Measurements from ENCODE around the gene NXPH3.

Gene NXPH3

GRCh38 chr17:49588726-49589576, 13.3 kb downstream of the NXPH3 start:
- no peaks in the 10 kb centered on the region for H3K27me3 ChIP-seq (ENCODE audit: insufficient read depth, poor library complexity, severe bottlenecking)
- TF ChIP-seq POLR2AphosphoS5 (IDR thresholded peaks at IDR 0.05; ENCODE audit: low read depth), result no peak
- no peak for TF ChIP-seq CTCF (IDR thresholded peaks at IDR 0.05; ENCODE audit: insufficient read depth, low read length)
- TF ChIP-seq SPI1 (IDR thresholded peaks at IDR 0.05; ENCODE audit: borderline replicate concordance, low read depth), result no peak
- TF ChIP-seq REST (IDR thresholded peaks at IDR 0.05; ENCODE audit: insufficient replicate concordance, low read depth), result no peak
- TF ChIP-seq GABPA (IDR thresholded peaks at IDR 0.05; ENCODE audit: low read depth), result no peak
- no peak for DNase-seq (ENCODE audit: low read depth in 1 of 2, low spot score in 1 of 2)
- no peak overlapping the region for H3K4me3 ChIP-seq (replicated peaks; ENCODE audit: insufficient read depth, low read length)
- no peak overlapping the region for H3K27ac ChIP-seq (replicated peaks)

DNA sequence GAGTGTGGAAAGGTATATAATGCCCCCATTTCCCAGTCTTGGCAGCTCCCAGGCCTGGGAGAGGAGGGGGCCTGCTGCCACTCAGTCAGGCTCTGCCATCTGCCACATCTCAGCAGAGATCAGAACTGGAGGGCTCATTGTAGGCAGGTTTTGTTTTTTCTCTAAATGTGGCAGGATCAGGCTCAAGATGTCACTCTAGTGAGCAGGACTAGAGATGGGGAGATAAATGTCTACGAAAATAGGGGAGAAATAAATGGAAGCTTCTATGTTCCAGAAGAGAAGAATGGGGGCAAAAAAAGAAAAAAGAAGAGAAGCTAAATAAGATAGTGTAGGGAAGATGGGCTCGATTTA, 13.9 kb downstream of the NXPH3 start:
- no peak for TF ChIP-seq SPI1 (IDR thresholded peaks at IDR 0.05; ENCODE audit: borderline replicate concordance, low read depth)
- TF ChIP-seq GABPA (IDR thresholded peaks at IDR 0.05; ENCODE audit: low read depth), result no peak
- DNase-seq (ENCODE audit: low read depth in 1 of 2, low spot score in 1 of 2), result no peak
- Histone ChIP-seq H3K4me3 (replicated peaks; ENCODE audit: insufficient read depth, low read length) (no peak overlapping the region), H3K27me3 (ENCODE audit: insufficient read depth, poor library complexity, severe bottlenecking) (no peaks in the 10 kb centered on the region), H3K27ac (replicated peaks) (no peak overlapping the region)

DNA sequence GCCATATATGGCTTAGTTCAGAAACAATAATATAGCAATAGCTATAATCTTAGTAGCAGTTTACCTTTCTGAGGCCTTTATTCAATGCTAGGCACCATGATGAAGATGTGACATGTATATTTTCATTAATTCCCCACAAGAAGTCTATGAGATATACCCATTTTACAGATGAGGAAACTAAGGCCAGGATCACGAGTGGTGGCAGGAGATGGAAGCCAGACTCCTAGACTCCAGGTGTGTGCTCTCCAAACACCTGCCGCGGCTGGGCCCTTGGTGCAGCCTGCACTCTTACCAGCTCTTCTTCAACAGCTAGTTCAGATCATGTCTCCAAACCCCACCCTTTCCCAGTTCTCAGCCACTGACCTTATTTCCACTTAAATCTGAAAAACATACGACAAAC, 15.2 kb downstream of the NXPH3 start:
- Histone ChIP-seq H3K27me3 (ENCODE audit: insufficient read depth, poor library complexity, severe bottlenecking) (no peaks in the 10 kb centered on the region), H3K4me3 (replicated peaks; ENCODE audit: insufficient read depth, low read length) (no peak overlapping the region), H3K27ac (replicated peaks) (no peak overlapping the region)
- DNase-seq (ENCODE audit: low read depth in 1 of 2, low spot score in 1 of 2), result no peak
- TF ChIP-seq POLR2AphosphoS5 (IDR thresholded peaks at IDR 0.05; ENCODE audit: low read depth) (no peak), REST (IDR thresholded peaks at IDR 0.05; ENCODE audit: insufficient replicate concordance, low read depth) (no peak), GABPA (IDR thresholded peaks at IDR 0.05; ENCODE audit: low read depth) (no peak), CTCF (IDR thresholded peaks at IDR 0.05; ENCODE audit: insufficient read depth, low read length) (no peak), SPI1 (IDR thresholded peaks at IDR 0.05; ENCODE audit: borderline replicate concordance, low read depth) (no peak)

GRCh38 chr17:49592263-49592662, 16.6 kb downstream of the NXPH3 start:
- H3K27ac ChIP-seq (replicated peaks), result no peak overlapping the region
- DNase-seq (ENCODE audit: low read depth in 1 of 2, low spot score in 1 of 2), result no peak
- no peak for TF ChIP-seq CTCF (IDR thresholded peaks at IDR 0.05; ENCODE audit: insufficient read depth, low read length)
- TF ChIP-seq SPI1 (IDR thresholded peaks at IDR 0.05; ENCODE audit: borderline replicate concordance, low read depth), result no peak
- no peak for TF ChIP-seq GABPA (IDR thresholded peaks at IDR 0.05; ENCODE audit: low read depth)
- no peak for TF ChIP-seq REST (IDR thresholded peaks at IDR 0.05; ENCODE audit: insufficient replicate concordance, low read depth)
- TF ChIP-seq POLR2AphosphoS5 (IDR thresholded peaks at IDR 0.05; ENCODE audit: low read depth), result no peak
- no peak overlapping the region for H3K4me3 ChIP-seq (replicated peaks; ENCODE audit: insufficient read depth, low read length)
- H3K27me3 ChIP-seq (ENCODE audit: insufficient read depth, poor library complexity, severe bottlenecking), result no peaks in the 10 kb centered on the region

Measured in HL-60 (cell line).